Stimulated activated CD4-positive, alpha-beta T cell treated with anti-CD3 and anti-CD28 coated beads, Interleukin-2, amount 100 ng/mL, for 4 hours (primary cell): ENCODE data around the gene CDADC1.
A peak's percentile ranks its signal among the peaks of the same experiment; 100 is the strongest.

Experiments
- DNase-seq: peaks from one replicate; pipeline ENCODE4 v3.0.0-alpha.2; 2020; ENCODE audit warnings: low read depth

Gene CDADC1

DNA sequence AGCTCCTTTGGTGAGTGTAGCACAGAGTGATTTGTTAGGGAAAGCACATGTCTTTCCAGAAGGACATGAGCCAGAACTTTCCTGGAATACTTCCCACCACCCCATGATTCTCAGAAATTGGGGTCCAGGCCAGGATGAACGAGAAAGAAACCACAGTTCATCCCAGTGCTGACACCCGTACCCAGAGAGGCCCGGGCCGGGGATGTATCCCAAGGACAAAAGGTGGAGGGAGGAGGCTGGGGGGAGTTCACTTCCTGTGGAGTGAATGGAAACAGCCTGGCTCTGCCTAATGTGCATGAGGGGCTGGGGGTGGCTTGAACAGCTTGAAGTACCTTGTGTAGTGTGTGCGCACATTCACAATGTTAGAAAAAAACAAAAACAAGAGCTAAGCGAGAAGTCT, 47.5 kb downstream of the CDADC1 start:
- DNase-seq: no peak

DNA sequence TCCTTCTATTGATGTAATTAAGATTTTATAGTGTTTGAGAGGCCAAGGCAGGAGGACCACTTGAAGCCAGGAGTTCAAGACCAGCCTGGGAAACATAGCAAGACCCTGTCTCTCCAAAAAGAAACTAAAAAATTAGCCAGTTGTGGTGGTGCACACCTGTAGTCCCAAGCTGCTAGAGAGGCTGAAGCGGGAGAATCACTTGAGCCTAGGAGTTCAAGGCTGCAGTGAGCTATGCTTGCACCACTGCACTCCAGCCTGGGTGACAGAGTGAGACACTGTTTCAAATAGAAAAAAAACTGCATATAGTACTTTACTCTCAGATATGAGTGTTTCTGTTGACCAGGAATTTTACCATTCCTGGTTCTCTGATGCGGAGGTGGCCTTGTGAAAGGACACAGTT, 48.9 kb downstream of the CDADC1 start:
- DNase-seq: no peak

DNA sequence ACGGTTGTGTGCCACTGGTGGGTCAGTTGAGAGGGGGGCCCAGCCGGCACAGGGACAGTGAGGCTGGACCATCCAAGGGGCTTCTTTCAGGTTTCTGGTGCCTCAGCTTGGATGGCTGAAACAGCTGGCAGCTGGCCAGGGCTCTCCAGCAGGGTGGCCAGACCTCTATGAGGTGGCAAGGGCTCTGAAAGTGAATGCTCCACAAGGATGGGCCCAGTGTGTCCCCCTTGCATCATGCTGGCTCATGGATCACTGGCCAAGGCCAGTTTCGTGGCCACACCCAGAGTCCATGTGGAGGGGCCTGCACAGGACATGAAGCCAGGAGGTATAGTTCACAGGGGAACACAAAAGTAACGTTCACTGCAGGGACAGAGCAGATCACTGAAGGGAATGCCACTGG, 49.6 kb downstream of the CDADC1 start:
- no peak for DNase-seq

DNA sequence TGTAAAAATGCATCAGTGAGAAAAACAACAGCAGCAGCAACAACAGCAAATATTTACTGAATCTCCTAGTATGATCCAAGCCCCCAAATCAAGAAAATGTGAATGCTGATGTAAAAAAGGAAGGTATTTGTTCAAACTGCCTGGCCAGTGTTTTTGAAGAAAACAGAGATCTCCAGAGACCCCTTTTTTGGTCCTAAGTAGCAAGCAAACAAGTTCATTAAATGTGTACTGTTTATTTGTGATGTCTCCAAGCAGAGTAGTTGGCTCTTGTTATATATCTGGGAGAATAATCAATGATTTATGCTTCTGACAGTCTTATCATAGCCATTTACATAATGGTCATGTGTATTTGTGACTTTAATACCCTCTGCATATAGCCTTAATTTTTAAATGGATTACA, 50.7 kb downstream of the CDADC1 start:
- no peak for DNase-seq

DNA sequence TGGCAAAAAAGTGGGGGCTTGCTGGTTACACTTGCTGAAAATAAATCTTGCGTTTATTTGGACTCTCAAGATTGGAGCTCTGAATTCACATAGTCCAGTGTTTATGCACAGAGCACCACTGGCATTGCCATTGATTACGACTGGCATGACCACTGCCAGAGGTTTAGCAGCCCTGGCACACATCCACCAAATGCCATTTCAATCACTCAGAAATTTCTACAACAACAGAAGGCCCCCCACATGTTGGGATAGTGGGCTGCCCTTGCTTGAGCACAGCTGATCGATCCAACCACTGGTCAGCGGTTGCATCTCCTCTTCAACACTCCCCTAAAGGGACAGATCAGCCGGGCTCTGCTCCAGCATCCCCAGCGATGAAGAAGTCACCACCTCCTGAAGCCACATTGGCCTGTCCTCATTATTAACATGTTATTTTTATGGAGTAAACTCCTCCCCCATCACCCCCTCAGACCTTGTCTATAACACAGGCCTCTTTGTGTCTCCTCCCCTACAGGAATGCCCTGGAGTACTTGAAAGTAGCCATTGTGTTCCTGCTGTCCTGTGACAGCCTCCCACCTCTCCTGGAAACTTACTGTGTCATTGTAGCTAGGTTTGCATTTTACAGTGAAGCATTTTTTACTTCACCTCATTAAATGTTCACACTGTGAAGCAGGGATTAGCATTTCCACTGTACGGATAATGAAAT, 51.3 kb downstream of the CDADC1 start:
- DNase-seq: no peak

DNA sequence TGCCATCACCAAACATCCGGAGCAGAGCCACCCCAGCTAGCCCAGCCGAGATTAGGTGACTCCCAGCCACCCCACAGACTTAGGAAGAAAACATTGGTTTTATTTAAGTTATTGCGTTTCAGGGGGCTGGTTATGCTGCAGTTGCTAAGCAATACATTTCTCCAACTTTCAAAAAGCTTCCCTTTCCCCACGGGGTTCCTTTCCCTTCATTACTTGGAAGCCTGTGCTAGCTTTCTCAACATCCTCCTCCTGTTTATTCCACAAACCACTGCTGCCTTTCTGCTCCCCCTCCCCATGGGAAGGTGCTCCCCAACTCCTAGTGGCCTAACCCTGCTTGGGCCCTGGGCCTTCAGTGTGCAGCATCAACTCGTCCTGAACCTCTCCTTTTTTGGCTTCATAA, 52.6 kb downstream of the CDADC1 start:
- no peak for DNase-seq

DNA sequence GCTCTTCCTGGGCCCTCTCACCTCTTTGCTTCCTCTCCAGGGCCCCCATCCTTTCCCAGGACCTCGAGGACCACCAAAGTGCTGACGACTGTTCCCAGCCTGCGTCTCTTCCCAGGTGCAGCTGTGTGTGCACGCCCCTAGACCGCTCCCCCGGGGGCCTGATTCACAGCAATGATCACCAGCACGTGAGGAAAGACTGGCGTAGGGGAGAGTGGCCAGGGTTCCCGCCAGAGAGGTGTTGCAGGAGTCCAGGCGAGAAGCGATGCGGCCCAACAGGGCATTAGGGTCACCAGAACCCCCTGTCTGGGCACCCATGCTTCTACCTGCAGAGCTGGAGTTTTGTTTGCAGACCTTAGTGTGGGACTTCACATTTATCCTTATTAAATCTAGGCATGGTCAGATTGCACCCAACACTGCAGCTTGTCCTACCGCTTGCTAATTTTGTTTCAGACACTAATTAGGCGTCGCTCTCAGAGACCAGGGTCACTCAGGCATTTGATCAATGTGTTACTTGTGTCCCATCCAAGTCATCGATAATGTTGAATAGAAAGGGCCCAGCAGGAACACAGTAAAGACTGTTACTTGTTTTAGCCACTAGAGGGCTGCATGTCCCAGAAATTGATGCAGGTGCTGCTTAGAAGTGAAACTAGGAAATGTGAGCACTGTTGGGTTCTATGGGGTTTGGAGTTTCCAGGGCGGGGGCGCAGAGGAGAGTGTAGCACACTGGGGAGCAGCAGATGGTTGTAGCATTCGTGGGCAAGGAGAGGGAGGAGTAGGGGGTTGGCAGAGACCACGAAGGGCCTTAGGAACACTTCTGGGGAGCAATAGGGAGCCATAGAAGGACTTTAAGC, 53.2 kb downstream of the CDADC1 start:
- peak; percentile 71 for DNase-seq

DNA sequence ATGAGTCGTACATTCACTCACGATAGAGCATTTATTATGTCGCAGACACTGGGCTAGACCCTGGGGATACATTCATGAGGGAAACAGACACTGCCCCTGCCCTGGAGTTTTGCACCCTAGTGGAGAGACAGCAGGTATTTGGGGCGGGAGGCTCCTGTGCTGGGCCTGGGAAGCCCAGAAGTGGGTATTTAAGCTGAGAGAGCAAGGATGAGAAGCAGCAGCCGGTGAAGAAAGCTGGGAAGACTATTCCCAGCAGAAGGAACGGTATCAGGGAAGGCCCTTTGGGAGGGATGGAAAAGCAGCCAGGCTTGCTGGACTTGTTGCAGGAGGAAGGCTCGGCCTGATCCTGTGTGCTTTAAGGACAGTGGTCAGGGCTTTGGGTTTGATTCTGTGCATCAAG, 54.5 kb downstream of the CDADC1 start:
- no peak for DNase-seq

DNA sequence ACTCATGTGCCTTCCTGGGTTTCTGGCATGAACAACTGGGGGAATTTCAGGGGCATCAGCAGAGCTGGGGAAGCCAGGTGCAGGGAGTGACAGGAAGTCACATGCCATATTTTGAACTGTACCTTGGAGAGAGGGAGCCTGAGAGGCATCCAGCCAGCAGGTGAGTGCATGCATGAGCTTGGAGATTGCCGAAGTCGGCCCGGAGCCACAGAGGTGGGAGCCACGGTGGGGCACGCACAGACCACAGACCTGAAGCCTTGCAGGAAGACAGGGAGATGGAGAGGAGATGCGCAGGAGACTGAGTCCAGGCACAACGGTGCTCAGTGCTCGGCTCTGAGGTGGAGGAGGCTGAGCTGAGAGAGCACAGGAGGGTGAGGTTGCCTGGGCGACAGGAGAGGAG, 55.1 kb downstream of the CDADC1 start:
- no peak for DNase-seq

DNA sequence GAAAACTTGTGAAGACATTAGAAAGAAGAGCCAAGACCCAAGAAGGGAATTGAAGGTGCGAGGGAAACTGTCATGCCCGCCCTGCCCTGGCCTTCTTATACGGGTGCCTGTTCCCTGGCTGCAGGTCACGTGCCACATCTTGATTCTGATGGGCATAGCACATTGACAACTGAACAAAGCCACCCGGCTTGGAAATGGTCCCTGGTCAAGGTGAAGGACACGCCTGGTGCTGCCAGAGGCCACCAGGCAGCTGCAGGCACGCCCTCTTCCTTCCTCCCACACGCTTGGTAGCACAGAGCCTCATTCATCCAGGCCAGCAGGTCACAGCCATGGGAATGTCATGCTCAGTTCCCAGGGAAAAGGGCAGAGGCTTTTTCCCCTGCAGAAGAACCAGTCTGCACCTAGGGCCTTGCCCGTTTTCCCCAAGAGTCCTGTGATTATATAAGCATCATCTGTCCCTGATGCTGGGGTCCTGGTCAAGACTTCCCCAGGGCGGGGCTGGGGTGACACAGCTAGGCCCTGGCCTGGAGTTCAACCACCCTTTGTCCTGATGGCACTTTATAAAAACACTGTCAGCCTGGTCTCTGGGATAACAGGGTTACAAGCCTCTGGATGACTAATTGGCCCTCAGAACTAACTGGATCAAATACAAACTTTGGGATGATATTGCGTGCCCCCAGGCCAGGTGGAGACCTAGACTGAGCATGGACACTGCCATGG, 56.0 kb downstream of the CDADC1 start:
- DNase-seq: no peak

DNA sequence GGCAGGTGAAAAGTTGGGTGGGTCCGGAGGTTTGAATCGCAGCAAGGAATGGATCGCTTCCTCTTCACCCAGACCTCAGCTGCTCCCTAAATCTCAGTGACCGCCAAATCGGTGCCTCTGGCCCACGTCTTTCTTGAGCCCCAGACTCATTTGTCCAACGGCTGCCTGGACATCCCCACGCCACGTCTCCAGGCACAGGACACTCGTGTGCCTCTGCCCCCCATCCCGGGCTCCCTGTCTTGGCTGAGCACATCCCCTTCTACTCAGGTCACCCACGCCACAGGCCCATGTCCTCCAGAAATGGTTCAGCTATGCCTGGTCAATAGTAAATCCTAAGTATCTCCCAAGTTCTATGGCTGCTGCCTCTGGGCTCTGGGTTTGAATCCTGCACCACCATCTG, 56.6 kb downstream of the CDADC1 start:
- DNase-seq: no peak

DNA sequence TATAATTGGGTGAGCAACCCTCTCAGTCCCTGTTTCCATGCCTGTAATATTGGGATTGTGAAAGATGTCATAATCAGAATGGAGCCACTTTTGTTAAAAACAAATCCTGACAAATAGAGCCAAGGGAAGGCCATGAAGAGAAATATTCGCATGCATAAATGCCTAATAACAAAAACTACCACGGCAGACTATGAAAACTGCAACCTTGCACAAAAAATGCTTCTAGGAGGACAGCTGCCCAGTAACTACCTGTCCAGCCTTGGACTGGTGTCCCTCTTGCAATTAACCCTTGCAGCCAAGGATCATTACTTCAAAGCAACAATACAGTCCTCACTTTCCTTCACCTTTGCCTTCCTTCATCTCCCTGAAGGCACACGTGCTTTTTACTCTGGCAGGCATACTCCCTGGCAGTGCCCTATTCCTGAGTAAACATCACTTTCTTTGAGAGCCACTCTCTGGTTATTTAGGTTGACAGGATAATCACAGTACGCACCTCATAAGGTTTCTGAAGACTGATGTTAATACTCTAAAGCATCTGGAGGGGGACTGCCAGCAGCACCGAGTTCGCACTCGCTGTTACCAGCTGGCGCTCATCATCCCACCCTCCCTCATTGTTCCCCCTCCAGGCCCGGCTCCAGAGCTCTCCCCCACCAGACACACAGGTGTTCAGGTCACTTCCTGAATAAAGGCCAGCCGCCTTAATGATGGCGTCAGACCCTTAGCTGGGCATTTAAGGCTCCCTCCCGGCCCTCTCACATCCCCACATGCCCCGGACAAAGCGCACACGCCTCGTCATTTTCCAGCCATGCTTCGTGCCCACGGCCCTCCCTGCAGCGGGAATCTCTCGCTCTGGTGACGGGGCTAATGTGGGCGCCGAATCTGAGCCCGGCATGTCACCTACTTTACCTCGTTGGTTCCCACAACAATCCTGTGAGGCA, 57.3 kb downstream of the CDADC1 start:
- no peak for DNase-seq

DNA sequence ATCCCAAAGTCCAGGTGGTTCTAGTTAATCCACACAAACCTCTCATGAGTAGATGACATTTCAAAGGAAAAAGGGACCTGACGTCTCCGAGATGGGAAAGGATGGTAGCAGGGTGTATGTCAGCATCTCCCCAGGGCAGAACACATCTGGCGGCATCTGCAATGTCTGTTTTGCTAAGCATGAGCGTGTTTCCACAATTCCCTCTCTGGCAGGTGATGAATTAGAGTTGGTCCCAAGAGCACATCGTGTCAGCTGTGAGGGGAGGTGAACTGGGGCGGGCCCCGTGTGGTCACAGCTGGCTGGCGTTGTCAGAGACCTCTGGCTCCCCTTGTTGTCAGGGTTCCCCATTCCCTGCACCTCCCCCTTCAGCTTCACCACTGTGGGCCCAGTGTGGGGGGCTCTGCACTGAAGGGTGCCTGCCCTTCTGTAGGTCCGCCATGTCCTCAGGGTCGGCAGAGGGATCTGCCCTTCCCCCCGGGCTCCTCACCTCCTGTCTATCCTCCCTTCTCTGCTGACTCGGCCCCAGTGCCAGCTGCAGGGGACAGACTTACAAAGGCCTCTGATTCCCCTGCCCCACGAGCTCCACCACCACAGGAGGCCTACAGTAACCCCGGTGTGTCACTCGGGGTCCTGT, 58.2 kb downstream of the CDADC1 start:
- DNase-seq: no peak

DNA sequence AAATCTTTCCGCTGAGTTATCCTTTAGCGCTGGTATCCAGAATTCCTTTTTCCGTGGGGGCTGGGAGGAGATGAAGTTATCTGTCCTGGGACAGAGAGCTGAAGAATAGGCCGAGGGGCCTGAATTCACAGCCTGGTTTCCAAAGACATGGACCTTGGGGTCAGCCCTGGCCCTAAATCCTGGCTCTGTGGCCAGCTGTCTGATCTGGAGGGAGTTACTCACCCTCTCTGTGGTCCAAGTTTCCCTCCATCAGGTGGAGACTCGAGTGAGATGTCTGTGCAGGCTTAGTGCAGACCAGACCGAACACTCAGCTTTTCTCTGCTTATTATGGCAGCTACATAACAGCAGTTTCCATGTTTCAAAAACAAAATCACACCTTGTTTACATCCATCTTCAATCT, 59.6 kb downstream of the CDADC1 start:
- no peak for DNase-seq

DNA sequence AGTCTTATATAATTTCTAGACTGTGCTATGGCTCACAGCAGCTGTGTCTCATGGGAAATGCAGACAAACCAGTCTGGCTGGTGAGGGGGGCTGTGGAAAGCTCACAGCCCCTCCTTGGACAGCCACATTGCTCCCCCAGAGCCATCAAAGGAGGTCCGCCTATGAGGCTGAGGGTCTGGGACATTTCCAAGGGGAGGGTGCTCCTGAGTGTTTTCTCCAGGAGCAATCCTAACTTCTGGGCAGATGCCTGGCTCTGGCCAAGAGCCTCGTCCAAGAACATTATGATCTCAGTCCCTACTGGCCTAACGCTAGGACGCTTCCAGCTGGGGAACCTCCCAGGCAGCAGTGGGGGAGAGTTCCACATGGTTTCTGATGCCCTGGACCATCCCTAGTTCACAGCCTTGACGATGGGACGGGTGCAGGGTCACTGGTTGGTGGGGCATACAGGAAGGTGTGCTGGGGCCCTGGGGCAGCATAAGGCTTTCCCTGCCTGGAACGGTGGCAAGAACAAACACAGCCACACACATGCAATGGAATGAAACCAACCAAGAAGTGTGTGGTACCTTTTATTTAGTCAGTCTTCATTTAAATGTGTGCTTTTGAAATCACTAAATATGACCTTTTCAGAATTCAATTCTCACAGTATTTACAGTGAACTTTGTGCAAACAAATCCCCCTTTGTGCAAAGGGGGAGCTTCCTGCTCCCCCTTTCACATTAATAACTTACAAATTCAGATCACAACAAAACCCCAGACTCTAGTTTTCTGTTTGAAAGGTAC, 60.6 kb downstream of the CDADC1 start:
- DNase-seq: no peak

DNA sequence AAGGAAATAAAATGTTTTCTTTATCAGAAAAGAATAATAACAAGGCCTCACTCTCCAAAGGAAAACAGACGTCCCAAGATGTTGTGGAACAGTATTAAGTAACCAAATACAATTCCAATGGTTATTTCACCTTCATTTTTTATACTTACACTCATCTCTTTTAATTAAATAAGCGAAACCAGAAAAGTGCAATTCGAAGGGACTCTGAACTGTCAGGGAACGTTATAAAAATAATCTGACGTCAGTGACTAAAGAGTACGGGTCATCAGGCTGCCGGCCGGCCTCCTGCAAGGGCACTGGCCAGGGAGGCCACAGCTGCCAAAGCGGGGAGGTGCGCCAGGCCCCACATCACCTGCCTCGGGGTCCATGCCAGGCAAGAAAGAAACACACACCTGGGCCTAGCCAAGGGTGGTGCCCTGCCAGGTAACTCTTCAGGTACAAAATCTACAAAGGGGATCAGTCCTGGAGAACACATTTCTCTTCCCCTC, 61.2 kb downstream of the CDADC1 start:
- no peak for DNase-seq

DNA sequence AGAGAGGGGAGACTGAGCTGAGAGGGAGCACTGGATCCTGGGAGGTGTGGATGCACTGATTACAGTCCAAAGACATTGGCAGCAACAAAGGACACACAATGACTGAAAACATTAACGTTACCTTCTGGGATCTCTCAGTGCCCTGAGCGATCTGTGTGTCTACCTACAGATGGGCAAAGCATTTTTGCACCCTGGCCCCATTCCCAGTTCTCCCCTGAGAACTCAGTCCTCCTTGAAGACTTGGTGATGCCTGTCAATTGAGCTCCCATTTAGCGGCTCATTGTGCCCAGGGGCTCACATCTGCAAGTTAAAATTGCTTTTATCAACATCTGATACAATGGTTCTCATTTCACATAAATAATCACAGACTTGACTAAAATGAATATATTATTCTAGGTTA, 62.5 kb downstream of the CDADC1 start:
- DNase-seq: no peak

DNA sequence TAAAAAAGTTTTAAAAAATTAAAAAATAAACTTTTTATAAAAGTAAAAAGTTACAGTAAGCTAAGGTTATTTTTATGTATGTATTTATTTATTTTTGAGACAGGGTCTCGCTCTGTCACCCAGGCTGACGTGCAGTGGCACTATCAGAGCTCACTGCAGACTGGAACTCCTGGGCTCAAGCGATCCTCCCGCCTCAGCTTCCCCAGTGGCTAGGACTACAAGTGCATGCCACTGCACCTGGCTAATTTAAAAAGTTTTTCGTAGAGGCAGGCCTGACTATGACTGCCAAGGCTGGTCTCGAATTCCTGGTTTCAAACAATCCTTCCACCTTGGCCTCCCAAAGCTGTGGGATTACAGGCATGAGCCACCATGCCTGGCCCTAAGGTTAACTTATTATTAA, 64.1 kb downstream of the CDADC1 start:
- DNase-seq: no peak

DNA sequence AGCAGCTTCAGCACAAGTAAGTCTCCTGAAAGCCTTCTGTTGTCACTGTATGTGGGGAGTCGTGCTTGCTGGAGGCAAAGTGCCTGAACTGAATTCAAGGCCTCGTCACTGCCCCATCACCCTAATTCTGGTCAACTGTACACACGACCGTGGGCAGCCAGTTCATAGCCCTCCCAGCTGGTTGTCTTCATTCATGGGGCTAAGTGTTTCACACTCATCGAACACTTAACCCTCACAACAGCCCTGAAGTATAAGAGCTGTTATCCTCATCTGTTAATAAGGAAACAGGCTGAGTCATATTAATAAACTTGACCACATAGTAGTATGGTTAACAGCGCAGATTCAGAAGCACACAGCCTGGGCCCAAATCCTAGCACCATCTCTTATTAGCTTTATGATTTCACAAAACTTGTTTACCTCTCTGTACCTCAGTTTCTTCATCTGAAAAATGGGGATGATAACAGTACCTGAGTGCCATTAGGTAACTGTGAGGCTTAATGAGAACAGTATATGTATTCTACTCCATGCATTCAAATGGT, 66.7 kb downstream of the CDADC1 start:
- no peak for DNase-seq

DNA sequence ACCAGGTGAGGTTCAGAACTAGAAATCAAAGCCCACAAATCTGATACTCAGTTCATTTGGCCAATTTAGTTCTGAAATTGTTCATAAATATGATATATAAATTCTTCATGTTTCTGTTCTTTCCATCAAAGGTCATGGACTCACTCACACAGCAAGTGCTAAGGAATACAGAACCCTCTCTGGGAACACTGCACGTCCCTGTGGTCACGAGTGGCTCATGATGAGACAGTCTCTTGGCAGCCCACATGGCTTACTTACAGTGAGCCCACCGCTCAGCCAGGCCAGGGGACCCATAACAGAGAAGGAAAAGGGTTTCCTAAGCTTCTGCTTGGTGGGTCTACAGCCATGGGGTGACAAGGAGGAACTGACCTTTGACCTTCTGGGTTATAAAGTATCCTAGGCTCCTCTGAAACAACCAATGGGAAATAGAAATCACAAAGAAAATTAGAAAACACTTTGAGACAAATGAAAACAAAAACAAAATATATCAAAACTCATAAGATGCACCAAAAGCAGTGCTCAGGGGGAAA, 67.4 kb downstream of the CDADC1 start:
- DNase-seq: no peak
